A673 (cell line): ENCODE results near the gene NFIC. TPM values are rescaled to one million over a fixed set of nuclear protein-coding genes. Genes with fewer than 3 reads are reported as not detected.

Experiments
- BruUV-seq: library from RNA; stranded (reverse); fragments of 400-500 nt; replicated peaks from 2 replicates; lab custom pipeline; 2021; lab: Mats Ljungman, UMichigan
- CTCF ChIA-PET: fragments of 300-600 bp; sonication (Branson Sonifier 250); formaldehyde crosslinking; loops from one replicate; lab custom pipeline; 2022; ENCODE audit warnings: antibody characterized with exemption; lab: Charles Lee
- POLR2A ChIA-PET: fragments of 300-600 bp; sonication (Branson Sonifier 250); formaldehyde crosslinking; loops from one replicate; lab custom pipeline; 2022; ENCODE audit warnings: antibody characterized with exemption; ENCODE audit not compliant: low non-redundant PET; lab: Charles Lee
- DNase-seq: peaks from one replicate; pipeline ENCODE4 v3.0.0-alpha.2; 2015; ENCODE audit warnings: low spot score
- H3K27ac ChIP-seq: fragments of 200-600 bp; sonication (generic); 2 replicates; pipeline ENCODE4 v1.5.1; 2016; ENCODE audit warnings: mixed run types, low read depth, mild to moderate bottlenecking, mixed read lengths, antibody characterized with exemption, low read length; ENCODE audit not compliant: poor library complexity, severe bottlenecking
- H3K27me3 ChIP-seq: fragments of 200-600 bp; sonication (generic); replicated peaks from 2 replicates; pipeline ENCODE4 v1.6.1; 2017; ENCODE audit warnings: mixed run types, low read depth, mild to moderate bottlenecking, mixed read lengths, antibody characterized with exemption, low read length; ENCODE audit not compliant: insufficient read depth, poor library complexity
- H3K36me3 ChIP-seq: fragments of 200-600 bp; sonication (generic); 2 replicates; pipeline ENCODE4 v1.6.1; 2016; ENCODE audit warnings: mixed run types, mild to moderate bottlenecking, mixed read lengths, antibody characterized with exemption, low read length; ENCODE audit not compliant: insufficient read depth, poor library complexity, severe bottlenecking
- H3K4me1 ChIP-seq: fragments of 200-600 bp; sonication (generic); 2 replicates; pipeline ENCODE4 v1.6.1; 2017; ENCODE audit warnings: mixed run types, mild to moderate bottlenecking, mixed read lengths, antibody characterized with exemption, low read length; ENCODE audit not compliant: insufficient read depth, poor library complexity, severe bottlenecking
- H3K4me3 ChIP-seq: fragments of 200-600 bp; sonication (generic); 2 replicates; pipeline ENCODE4 v1.5.1; 2016; ENCODE audit warnings: low read depth, mixed run types, mild to moderate bottlenecking, mixed read lengths, low read length; ENCODE audit not compliant: poor library complexity, severe bottlenecking
- H3K9me3 ChIP-seq: fragments of 200-600 bp; sonication (generic); 2 replicates; pipeline ENCODE4 v1.6.1; 2016; ENCODE audit warnings: mixed run types, low read depth, mild to moderate bottlenecking, mixed read lengths, antibody characterized with exemption, low read length; ENCODE audit not compliant: poor library complexity, severe bottlenecking
- CTCF ChIP-seq: fragments of 300-800, 200-600 bp; sonication (generic); conservative IDR thresholded peaks from 2 replicates; pipeline ENCODE4 v1.5.1; 2017; ENCODE audit warnings: low read depth, mild to moderate bottlenecking, antibody characterized with exemption, low read length, moderate library complexity, mixed read lengths
- EZH2 ChIP-seq: fragments of 200-600 bp; sonication (generic); IDR thresholded peaks from 2 replicates; pipeline ENCODE4 v1.6.1; 2017; ENCODE audit warnings: borderline replicate concordance, low read depth, mild to moderate bottlenecking, mixed read lengths, antibody characterized with exemption, low read length; ENCODE audit not compliant: poor library complexity, severe bottlenecking
- intact Hi-C: fragments of 100-400 bp; cut with micrococcal nuclease; formaldehyde crosslinking; loops from one replicate; pipeline ENCODE4 v1.10.0; 2022; ENCODE audit not compliant: unreplicated experiment
- total RNA-seq: library from RNA; stranded (reverse); gene quantifications from 2 replicates; pipeline ENCODE4 v1.2.3, GENCODE V29; 2021

NFIC gene
- total RNA-seq, 1 experiment from 2014 or later, result 112 TPM

GRCh38 chr19:3322199-3322978, 44.0 kb upstream of the NFIC start:
- intact Hi-C loops, result no loop called here
- CTCF ChIA-PET, result no interaction called here

DNA sequence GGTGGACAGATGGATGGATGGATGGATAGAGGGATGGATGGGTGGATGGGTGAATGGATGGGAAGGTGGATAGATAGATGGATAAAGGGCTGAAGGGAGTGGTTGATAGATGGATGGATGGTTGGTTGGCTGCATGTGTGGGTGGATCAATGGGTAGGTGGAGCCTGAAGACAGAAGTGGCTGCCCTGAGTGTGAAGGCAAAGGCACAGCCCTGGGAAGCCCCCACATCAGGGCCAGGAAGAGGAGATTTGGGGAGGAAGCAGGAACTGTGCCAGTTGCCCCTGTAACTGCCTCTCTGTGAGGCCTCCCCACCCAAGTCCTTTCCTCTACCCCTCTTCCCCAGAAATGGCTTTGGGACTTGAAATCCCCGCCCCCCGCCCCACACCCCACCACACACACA, 43.4 kb upstream of the NFIC start:
- ChIA-PET CTCF (no interaction called here), POLR2A (no interaction called here)
- no peaks in the 10 kb centered on the region for H3K36me3 ChIP-seq
- DNase-seq, result no peak
- peaks cover 19% of the 10 kb centered on the region for H3K27me3 ChIP-seq
- H3K9me3 ChIP-seq, result no peaks in the 10 kb centered on the region
- TF ChIP-seq CTCF (no peak), EZH2 (no peak)
- no TSS peak for BruUV-seq
- H3K4me3 ChIP-seq, result no peak overlapping the region
- intact Hi-C loops, result no loop called here
- peaks cover 6% of the 10 kb centered on the region for H3K4me1 ChIP-seq
- no peak overlapping the region for H3K27ac ChIP-seq

More at GRCh38 chr19:3322199-3322978, 44.0 kb upstream of the NFIC start:
- Histone ChIP-seq H3K36me3 (no peaks in the 10 kb centered on the region), H3K27ac (no peak overlapping the region), H3K9me3 (no peaks in the 10 kb centered on the region), H3K4me3 (no peak overlapping the region), H3K4me1 (peaks cover 6% of the 10 kb centered on the region), H3K27me3 (peaks cover 19% of the 10 kb centered on the region)
- no peak for DNase-seq
- no peak for TF ChIP-seq CTCF
- TF ChIP-seq EZH2, result no peak
- no TSS peak for BruUV-seq
- POLR2A ChIA-PET, result no interaction called here

DNA sequence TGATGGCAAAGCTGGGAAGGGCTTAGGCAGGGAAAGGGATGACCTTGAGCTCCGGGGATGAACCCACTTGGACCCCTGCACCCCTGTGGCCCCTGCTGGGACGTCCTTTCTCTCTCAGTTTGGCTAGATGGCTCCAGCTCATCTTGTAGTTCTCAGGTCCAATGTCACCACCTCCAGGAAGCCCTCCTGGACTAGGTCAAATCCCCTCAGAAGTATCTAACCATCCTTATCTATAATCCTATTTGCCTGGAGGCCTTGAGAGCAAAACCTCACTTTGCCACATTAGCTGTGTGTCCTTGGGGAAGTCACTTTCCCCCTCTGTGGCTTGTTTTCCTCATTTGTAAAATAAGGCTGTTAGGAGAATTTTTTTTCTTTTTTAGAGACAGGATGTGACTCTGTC, 42.7 kb upstream of the NFIC start:
- TF ChIP-seq EZH2, result no peak
- TF ChIP-seq CTCF, result no peak
- Histone ChIP-seq H3K36me3 (no peaks in the 10 kb centered on the region), H3K9me3 (no peaks in the 10 kb centered on the region), H3K27me3 (peaks cover 19% of the 10 kb centered on the region), H3K4me3 (no peak overlapping the region), H3K27ac (no peak overlapping the region), H3K4me1 (peaks cover 6% of the 10 kb centered on the region)
- BruUV-seq, result no TSS peak
- intact Hi-C loops, result no loop called here
- ChIA-PET POLR2A (no interaction called here), CTCF (no interaction called here)
- no peak for DNase-seq
